ENCODE measurements around the gene FZD4. TPM values are rescaled to one million over a fixed set of nuclear protein-coding genes. Genes with fewer than 3 reads are reported as not detected.
"Not testable (repeated sequence)": the region's sequence is repeated elsewhere in the genome, so short reads cannot be mapped to it uniquely, and the experiment has no call there.

The FZD4 gene
- total and polyA plus RNA-seq, 12 donors = 13.5 to 34.6 (median 22.4) TPM

- intact Hi-C loops (cut with DNase I) = no loop called here
- ATAC-seq (no peak), DNase-seq (no peak)
- Histone ChIP-seq H3K4me1 (peaks cover 0 to 9% (median 0%) of the 10 kb centered on the region in 9 donors), H3K36me3 (no peaks in the 10 kb centered on the region), H3K27me3 (no peaks in the 10 kb centered on the region), H3K27ac (no peak overlapping the region), H3K9me3 (peaks cover 0 to 32% (median 14%) of the 10 kb centered on the region in 11 donors), H3K4me3 (no peak overlapping the region)
- WGBS, 2 donors = 82 to 92% methylated on average over 1 of the region's 1 CpG
- no peak for TF ChIP-seq CTCF (IDR thresholded peaks at IDR 0.05)
These were observed 14.1 kb upstream of the FZD4 start for GRCh38 chr11:86969258-86969657.

GRCh38 chr11:86967601-86968000, 12.4 kb upstream of the FZD4 start:
- H3K27ac ChIP-seq; DNase-seq; H3K27me3 ChIP-seq; H3K4me1 ChIP-seq; ATAC-seq; intact Hi-C loops (cut with DNase I); H3K4me3 ChIP-seq; H3K36me3 ChIP-seq: not testable (repeated sequence)
- peaks cover 0 to 28% (median 6%) of the 10 kb centered on the region in 11 donors for H3K9me3 ChIP-seq
- WGBS, 2 donors = 90 to 96% methylated on average over 7 of the region's 7 CpGs

- intact Hi-C loops (cut with DNase I) = loop anchor here in 7 of 10 donors (2.0 to 10.0 kb wide), 5 partner anchors 34 to 137 kb away; partner anchors contain the start of gene TMEM135 (in 7 of the 7)
- DNase-seq (no peak), ATAC-seq (no peak)
- Histone ChIP-seq H3K4me3 (no peak overlapping the region), H3K9me3 (peaks cover 0 to 3% (median 0%) of the 10 kb centered on the region in 11 donors), H3K27ac (peak overlapping the region in 7 of 10 donors; percentile 10 to 99 (median 43)), H3K27me3 (peaks cover 0 to 36% (median 0%) of the 10 kb centered on the region in 7 donors), H3K36me3 (no peaks in the 10 kb centered on the region), H3K4me1 (peaks cover 2 to 35% (median 25%) of the 10 kb centered on the region in 9 donors)
- WGBS, 2 donors = 55% methylated on average over 4 of the region's 4 CpGs
- TF ChIP-seq CTCF (IDR thresholded peaks at IDR 0.05) = no peak
These were observed 2.9 kb upstream of the FZD4 start for GRCh38 chr11:86957976-86958646.

- ATAC-seq = no peak
- Histone ChIP-seq H3K36me3 (peaks cover 0 to 6% (median under 1%) of the 10 kb centered on the region in 9 donors), H3K4me1 (peaks cover 2 to 46% (median 32%) of the 10 kb centered on the region in 9 donors), H3K9me3 (no peaks in the 10 kb centered on the region), H3K4me3 (peak overlapping the region in 5 of 10 donors; percentile 91 to 100 (median 98)), H3K27me3 (peaks cover 0 to 36% (median 0%) of the 10 kb centered on the region in 7 donors), H3K27ac (peak overlapping the region; percentile 14 to 100 (median 96))
- intact Hi-C loops (cut with DNase I) = loop anchor here in 7 of 10 donors (2.0 to 10.0 kb wide), 5 partner anchors 35 to 138 kb away; partner anchors contain the start of gene TMEM135 (in 7 of the 7)
- no peak for TF ChIP-seq CTCF (IDR thresholded peaks at IDR 0.05)
- no peak for DNase-seq
- 14 to 17% methylated on average over 2 of the region's 2 CpGs for WGBS, 2 donors
These were observed 1.7 kb upstream of the FZD4 start for GRCh38 chr11:86956905-86957195.

- DNase-seq (no peak), ATAC-seq (peak in 1 of 8 donors; percentile 4)
- Histone ChIP-seq H3K9me3 (no peaks in the 10 kb centered on the region), H3K27ac (peak overlapping the region; percentile 86 to 100 (median 97)), H3K27me3 (peaks cover 0 to 36% (median 0%) of the 10 kb centered on the region in 7 donors), H3K4me1 (peaks cover 2 to 64% (median 48%) of the 10 kb centered on the region in 9 donors), H3K4me3 (peak overlapping the region; percentile 84 to 100 (median 98)), H3K36me3 (peaks cover 0 to 24% (median 9%) of the 10 kb centered on the region in 9 donors)
- no peak for TF ChIP-seq CTCF (IDR thresholded peaks at IDR 0.05)
- intact Hi-C loops (cut with DNase I) = loop anchor here in 7 of 10 donors (5.0 to 10.0 kb wide), 4 partner anchors 37 to 140 kb away; partner anchors contain the start of gene TMEM135 (in 6 of the 7)
- 0% methylated on average over 32 of the region's 32 CpGs for WGBS, 2 donors
These were observed 159 bp downstream of the FZD4 start for GRCh38 chr11:86955111-86955360.

Data from heart right ventricle (tissue), 16 donors.